Neutrophil (primary cell): ENCODE data around the gene NCOA1.

Experiments used
- H3K27ac ChIP-seq: fragments of 200-600 bp; sonication (generic); 2 replicates; pipeline ENCODE4 v1.5.1; 2016; ENCODE audit warnings: mild to moderate bottlenecking, moderate library complexity
- H3K27me3 ChIP-seq: fragments of 200-600 bp; sonication (generic); 2 replicates; pipeline ENCODE4 v1.6.0; 2016; ENCODE audit warnings: mild to moderate bottlenecking
- H3K36me3 ChIP-seq: fragments of 200-600 bp; sonication (generic); 2 replicates; pipeline ENCODE4 v1.5.1; 2017
- H3K4me1 ChIP-seq, 2 experiments: fragments of 200-600 bp in 1 of 2; sonication (generic) in 1 of 2; 1 replicate in 1 of 2; 2 replicates in 1 of 2; pipeline versions ENCODE4 v1.5.1 to v1.6.1; 2013 to 2016; ENCODE audit warnings: low read depth in 1 of 2, low read length in 1 of 2, mild to moderate bottlenecking in 1 of 2, moderate library complexity in 1 of 2; ENCODE audit not compliant: control insufficient read depth in 1 of 2, insufficient read depth in 1 of 2
- H3K4me3 ChIP-seq, 2 experiments: fragments of 200-600 bp in 1 of 2; sonication (generic) in 1 of 2; 1 replicate in 1 of 2; 2 replicates in 1 of 2; pipeline ENCODE4 v1.5.1; 2013 to 2016; ENCODE audit warnings: low read depth in 1 of 2, low read length in 1 of 2, mild to moderate bottlenecking in 1 of 2, moderate library complexity in 1 of 2
- H3K9me3 ChIP-seq: fragments of 200-600 bp; sonication (generic); 2 replicates; pipeline ENCODE4 v1.5.1; 2016
- CTCF ChIP-seq: fragments of 200-600 bp; sonication (generic); IDR thresholded peaks from 2 replicates; pipeline ENCODE4 v1.5.1; 2016; ENCODE audit warnings: antibody characterized with exemption

The NCOA1 gene

DNA sequence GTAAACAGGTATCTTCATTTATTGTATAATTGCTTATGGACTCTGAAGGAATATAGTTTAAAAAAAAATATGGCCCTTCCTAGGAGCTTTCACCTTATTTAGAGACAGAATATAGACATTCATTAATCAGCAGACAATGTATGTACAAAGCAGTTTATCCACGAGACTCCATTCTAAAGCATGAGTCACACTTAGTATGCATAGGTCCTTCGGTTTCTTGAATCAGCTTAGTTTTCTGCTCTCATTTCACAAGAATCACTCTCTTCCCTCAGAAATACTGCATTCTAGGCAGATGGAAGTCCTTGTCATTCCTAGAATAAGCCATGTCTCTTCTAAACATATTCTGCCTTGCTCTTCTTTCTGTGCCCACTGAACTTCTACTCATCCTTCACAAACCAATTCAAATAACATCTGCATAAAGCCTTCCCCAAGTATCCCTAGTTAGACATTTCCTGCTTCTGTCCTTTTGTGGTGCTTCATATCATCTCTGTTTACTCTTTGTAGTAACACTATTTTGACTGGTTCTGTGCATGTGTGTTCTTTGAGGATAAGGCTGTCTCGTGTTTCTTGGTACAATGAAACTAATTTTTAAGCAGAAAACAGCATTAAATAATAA is 217.6 kb downstream of the NCOA1 start:
- TF ChIP-seq CTCF, result no peak
- Histone ChIP-seq H3K36me3 (peaks cover 79% of the 10 kb centered on the region), H3K4me3 (no peak overlapping the region), H3K27ac (no peak overlapping the region), H3K4me1 (no peaks in the 10 kb centered on the region), H3K9me3 (no peaks in the 10 kb centered on the region), H3K27me3 (no peaks in the 10 kb centered on the region)

DNA sequence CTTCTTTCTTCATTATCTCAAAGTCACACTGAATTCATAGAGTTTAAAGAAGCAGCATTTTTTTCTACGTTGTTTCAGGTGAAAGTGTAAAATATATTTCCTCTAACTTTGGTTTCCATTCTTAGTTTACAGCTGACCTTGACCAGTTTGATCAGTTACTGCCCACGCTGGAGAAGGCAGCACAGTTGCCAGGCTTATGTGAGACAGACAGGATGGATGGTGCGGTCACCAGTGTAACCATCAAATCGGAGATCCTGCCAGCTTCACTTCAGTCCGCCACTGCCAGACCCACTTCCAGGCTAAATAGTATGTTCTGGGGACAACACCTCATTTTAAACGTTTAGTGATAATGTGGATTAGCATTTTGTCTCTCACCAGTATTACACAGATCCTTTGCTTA is 219.8 kb downstream of the NCOA1 start:
- H3K9me3 ChIP-seq, result no peaks in the 10 kb centered on the region
- no peaks in the 10 kb centered on the region for H3K27me3 ChIP-seq
- H3K36me3 ChIP-seq, result peaks cover 76% of the 10 kb centered on the region
- no peaks in the 10 kb centered on the region for H3K4me1 ChIP-seq
- H3K4me3 ChIP-seq, result no peak overlapping the region
- no peak for TF ChIP-seq CTCF
- H3K27ac ChIP-seq, result no peak overlapping the region

DNA sequence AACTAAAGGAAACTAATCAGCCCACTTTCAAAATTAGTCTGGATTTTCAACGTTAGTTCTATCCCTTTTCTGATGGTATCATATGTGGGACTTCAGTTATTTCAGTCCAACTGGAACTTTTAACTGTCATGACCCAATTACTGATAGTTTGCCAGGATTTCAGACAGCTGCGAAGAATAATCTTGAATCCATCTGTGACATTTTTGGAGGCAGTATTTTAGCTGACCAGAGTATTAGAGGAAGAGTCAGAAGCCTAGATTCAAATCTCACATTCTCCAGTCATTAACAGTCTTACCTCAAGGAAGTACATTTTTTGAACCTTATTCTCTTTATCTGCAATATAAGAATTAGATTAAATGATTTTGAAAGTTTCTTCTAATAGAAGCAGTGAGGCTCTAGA is 220.8 kb downstream of the NCOA1 start:
- no peak overlapping the region for H3K27ac ChIP-seq
- H3K27me3 ChIP-seq, result no peaks in the 10 kb centered on the region
- no peaks in the 10 kb centered on the region for H3K4me1 ChIP-seq
- no peak for TF ChIP-seq CTCF
- H3K4me3 ChIP-seq, result no peak overlapping the region
- no peaks in the 10 kb centered on the region for H3K9me3 ChIP-seq
- peaks cover 70% of the 10 kb centered on the region for H3K36me3 ChIP-seq

GRCh38 chr2:24712296-24712695 is 221.2 kb downstream of the NCOA1 start:
- Histone ChIP-seq H3K9me3 (no peaks in the 10 kb centered on the region), H3K4me1 (no peaks in the 10 kb centered on the region), H3K4me3 (no peak overlapping the region), H3K36me3 (peaks cover 70% of the 10 kb centered on the region), H3K27me3 (no peaks in the 10 kb centered on the region), H3K27ac (no peak overlapping the region)
- TF ChIP-seq CTCF, result no peak

DNA sequence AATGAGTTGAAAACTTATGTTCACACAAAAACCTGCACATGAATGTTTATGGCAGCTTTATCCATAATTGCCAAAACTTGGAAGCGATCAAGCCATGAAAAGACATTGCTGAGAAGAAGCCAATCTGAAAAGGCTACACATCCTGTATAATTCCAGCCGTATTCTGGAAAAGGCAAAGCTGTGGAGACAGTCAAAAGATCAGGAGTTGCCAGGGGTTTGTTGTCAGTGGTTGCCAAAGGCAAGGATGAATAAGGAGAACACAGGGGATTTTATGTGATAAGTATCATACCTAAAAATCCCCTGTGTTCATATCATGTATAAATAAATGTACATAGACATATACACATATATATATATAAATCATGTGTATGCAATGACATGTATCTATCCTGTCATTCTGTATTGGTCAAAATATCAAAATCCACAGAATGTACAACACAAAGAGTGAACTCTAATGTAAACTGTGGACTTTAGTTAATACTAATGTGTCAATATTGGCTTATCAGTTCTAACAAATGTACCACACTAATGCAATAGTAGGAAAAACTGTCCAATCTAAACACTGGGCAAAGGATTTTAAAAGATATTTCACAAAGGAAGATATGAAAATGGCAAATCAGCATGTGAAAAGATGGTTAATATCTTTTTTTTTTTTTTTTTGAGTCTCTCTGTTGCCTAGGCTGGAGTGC is 226.4 kb downstream of the NCOA1 start:
- H3K36me3 ChIP-seq, result peaks cover 34% of the 10 kb centered on the region
- H3K4me3 ChIP-seq, result no peak overlapping the region
- H3K4me1 ChIP-seq, result no peaks in the 10 kb centered on the region
- H3K27ac ChIP-seq, result no peak overlapping the region
- H3K27me3 ChIP-seq, result no peaks in the 10 kb centered on the region
- no peaks in the 10 kb centered on the region for H3K9me3 ChIP-seq
- no peak for TF ChIP-seq CTCF
